ENCODE measurements around the gene P2RX3. TPM values are rescaled to one million over a fixed set of nuclear protein-coding genes. Genes with fewer than 3 reads are reported as not detected.

P2RX3 gene
- total and polyA plus RNA-seq, 2 experiments from 2014 or later: not detected

GRCh38 chr11:57376095-57377090 is 38.2 kb downstream of the P2RX3 start:
- H4K20me1 ChIP-seq (ENCODE audit: insufficient read depth, poor library complexity, severe bottlenecking): no peaks in the 10 kb centered on the region
- no peak overlapping the region for H3K4me2 ChIP-seq
- 61% methylated on average over 23 of the region's 26 CpGs for WGBS (ENCODE audit: low lambda C conversion rate, missing lambda C conversion rate)

GRCh38 chr11:57377107-57377506 is 39.0 kb downstream of the P2RX3 start:
- no peaks in the 10 kb centered on the region for H4K20me1 ChIP-seq (ENCODE audit: insufficient read depth, poor library complexity, severe bottlenecking)
- H3K79me2 ChIP-seq: no peaks in the 10 kb centered on the region
- DNase-seq (ENCODE audit: low spot score): no peak
- H3K27me3 ChIP-seq: no peaks in the 10 kb centered on the region
- no peaks in the 10 kb centered on the region for H3K9me3 ChIP-seq (ENCODE audit: low read depth)
- WGBS (ENCODE audit: low lambda C conversion rate, missing lambda C conversion rate): 71% methylated on average over 5 of the region's 5 CpGs
- H3K27ac ChIP-seq: no peak overlapping the region
- H2AFZ ChIP-seq: no peak overlapping the region
- H3K36me3 ChIP-seq (replicated peaks; ENCODE audit: insufficient read depth, low read depth): no peaks in the 10 kb centered on the region
- no peaks in the 10 kb centered on the region for H3K4me1 ChIP-seq (ENCODE audit: insufficient read depth)
- TF ChIP-seq CTCF (IDR thresholded peaks at IDR 0.05; ENCODE audit: poor library complexity) (no peak), EZH2 (IDR thresholded peaks at IDR 0.05; ENCODE audit: borderline replicate concordance) (no peak), EZH2phosphoT487 (IDR thresholded peaks at IDR 0.05; ENCODE audit: low read depth, severe bottlenecking, unreplicated experiment) (no peak)
- H3K4me2 ChIP-seq: no peak overlapping the region
- no peaks in the 10 kb centered on the region for H3K9me2 ChIP-seq (replicated peaks; ENCODE audit: insufficient read depth)
- H3K4me3 ChIP-seq: no peak overlapping the region

More at GRCh38 chr11:57376095-57377090, 38.2 kb downstream of the P2RX3 start:
- Histone ChIP-seq H3K4me1 (ENCODE audit: insufficient read depth) (no peaks in the 10 kb centered on the region), H3K27me3 (no peaks in the 10 kb centered on the region), H3K9me2 (replicated peaks; ENCODE audit: insufficient read depth) (no peaks in the 10 kb centered on the region), H3K27ac (no peak overlapping the region), H3K9me3 (ENCODE audit: low read depth) (no peaks in the 10 kb centered on the region), H3K36me3 (replicated peaks; ENCODE audit: insufficient read depth, low read depth) (no peaks in the 10 kb centered on the region), H2AFZ (no peak overlapping the region), H3K4me3 (no peak overlapping the region), H3K79me2 (no peaks in the 10 kb centered on the region)
- TF ChIP-seq EZH2 (IDR thresholded peaks at IDR 0.05; ENCODE audit: borderline replicate concordance): no peak
- no peak for TF ChIP-seq CTCF (IDR thresholded peaks at IDR 0.05; ENCODE audit: poor library complexity)
- TF ChIP-seq EZH2phosphoT487 (IDR thresholded peaks at IDR 0.05; ENCODE audit: low read depth, severe bottlenecking, unreplicated experiment): no peak
- DNase-seq (ENCODE audit: low spot score): no peak

GRCh38 chr11:57378186-57378585 is 40.0 kb downstream of the P2RX3 start:
- Histone ChIP-seq H3K9me3 (ENCODE audit: low read depth) (no peaks in the 10 kb centered on the region), H3K79me2 (no peaks in the 10 kb centered on the region), H2AFZ (no peak overlapping the region), H3K27me3 (no peaks in the 10 kb centered on the region), H3K4me1 (ENCODE audit: insufficient read depth) (no peaks in the 10 kb centered on the region), H3K4me2 (no peak overlapping the region), H3K36me3 (replicated peaks; ENCODE audit: insufficient read depth, low read depth) (no peaks in the 10 kb centered on the region), H3K27ac (no peak overlapping the region), H3K9me2 (replicated peaks; ENCODE audit: insufficient read depth) (no peaks in the 10 kb centered on the region), H4K20me1 (ENCODE audit: insufficient read depth, poor library complexity, severe bottlenecking) (no peaks in the 10 kb centered on the region), H3K4me3 (no peak overlapping the region)
- DNase-seq (ENCODE audit: low spot score): no peak
- no peak for TF ChIP-seq CTCF (IDR thresholded peaks at IDR 0.05; ENCODE audit: poor library complexity)
- no peak for TF ChIP-seq EZH2 (IDR thresholded peaks at IDR 0.05; ENCODE audit: borderline replicate concordance)
- no peak for TF ChIP-seq EZH2phosphoT487 (IDR thresholded peaks at IDR 0.05; ENCODE audit: low read depth, severe bottlenecking, unreplicated experiment)
